Ishikawa (cell line): ENCODE data around the gene DBF4B.

Experiments used
- CREB1 ChIP-seq: IDR thresholded peaks from 2 replicates; pipeline ENCODE4 v1.6.1; 2012; ENCODE audit warnings: low read depth
- EGR1 ChIP-seq: IDR thresholded peaks from 2 replicates; pipeline ENCODE4 v1.6.1; 2012
- EP300 ChIP-seq: IDR thresholded peaks from 2 replicates; pipeline ENCODE4 v1.6.1; 2012; ENCODE audit warnings: borderline replicate concordance
- FOXM1 ChIP-seq: IDR thresholded peaks from 2 replicates; pipeline ENCODE4 v1.6.1; 2012; ENCODE audit warnings: low read depth, borderline replicate concordance
- RAD21 ChIP-seq: IDR thresholded peaks from 2 replicates; pipeline ENCODE4 v1.6.1; 2012; ENCODE audit warnings: low read depth
- TCF12 ChIP-seq: IDR thresholded peaks from 2 replicates; pipeline ENCODE4 v1.6.1; 2012; ENCODE audit warnings: low read depth
- TEAD4 ChIP-seq: IDR thresholded peaks from 2 replicates; pipeline ENCODE4 v1.6.1; 2012
- TF ChIP-seq, protein P1 (sequence below): IDR thresholded peaks from 2 replicates; pipeline ENCODE4 v1.6.1; 2012

DNA sequence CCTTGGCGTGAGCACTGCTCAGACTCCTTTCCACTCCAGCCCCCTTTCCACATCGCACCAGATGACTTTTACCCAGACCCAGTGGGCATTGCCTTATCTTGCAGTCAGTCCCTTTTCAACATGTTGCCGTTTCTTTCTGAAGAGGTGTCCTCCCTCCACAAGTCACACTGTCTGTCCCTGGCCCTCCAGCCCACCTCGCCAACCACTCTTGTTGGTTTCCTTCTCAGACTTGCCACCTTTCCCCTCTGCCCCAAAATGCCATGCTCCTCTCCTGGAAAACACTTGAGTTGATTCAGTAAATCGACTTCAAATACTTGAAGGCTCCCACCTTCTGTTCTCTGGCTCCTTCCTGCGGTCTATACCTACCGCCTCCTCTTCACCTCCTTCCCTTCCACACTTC lies 42.9 kb downstream of the DBF4B start:
- TF ChIP-seq RAD21 (no peak), EP300 (no peak), EGR1 (no peak), TEAD4 (no peak), TCF12 (no peak), CREB1 (no peak), FOXM1 (no peak)
- TF ChIP-seq, protein P1, sequence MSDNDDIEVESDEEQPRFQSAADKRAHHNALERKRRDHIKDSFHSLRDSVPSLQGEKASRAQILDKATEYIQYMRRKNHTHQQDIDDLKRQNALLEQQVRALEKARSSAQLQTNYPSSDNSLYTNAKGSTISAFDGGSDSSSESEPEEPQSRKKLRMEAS, result no peak
